Ascending aorta (tissue), 2 donors: ENCODE measurements around the gene KRT38. TPM values are rescaled to one million over a fixed set of nuclear protein-coding genes. Genes with fewer than 3 reads are reported as not detected.

ENCODE experiments used
- DNase-seq, 2 donors: peaks; one replicate each; pipeline ENCODE4 v3.0.0-alpha.2; 2019; ENCODE audit warnings: low spot score in 2 of 2
- H3K27ac ChIP-seq, 2 donors: fragments of 200-600 bp; sonication (generic); one replicate each; pipeline ENCODE4 v1.5.1; 2016 to 2017; ENCODE audit warnings: mild to moderate bottlenecking in 1 of 2
- H3K27me3 ChIP-seq: fragments of 200-600 bp; sonication (generic); one replicate; pipeline ENCODE4 v1.5.1; 2017
- H3K36me3 ChIP-seq, 2 donors: fragments of 200-600 bp; sonication (generic); one replicate each; pipeline ENCODE4 v1.5.1; 2016
- H3K4me1 ChIP-seq, 2 donors: fragments of 200-600 bp; sonication (generic); one replicate each; pipeline ENCODE4 v1.5.1; 2016 to 2017; ENCODE audit warnings: mild to moderate bottlenecking in 1 of 2
- H3K4me3 ChIP-seq, 2 donors: fragments of 200-600 bp; sonication (generic); one replicate each; pipeline ENCODE4 v1.5.1; 2016 to 2017; ENCODE audit warnings: mild to moderate bottlenecking in 1 of 2
- H3K9me3 ChIP-seq, 2 donors: fragments of 200-600 bp; sonication (generic); one replicate each; pipeline ENCODE4 v1.5.1; 2016
- intact Hi-C: fragments of 100-400 bp; cut with DNase I; formaldehyde crosslinking; loops from one replicate; pipeline ENCODE4 v1.15.1; 2023
- total RNA-seq: library from RNA; depleted of rRNA; stranded (reverse); fragments of >200 nt; gene quantifications from one replicate; pipeline ENCODE4 v1.1.0, GENCODE V29; 2016
- TF ChIP-seq, protein P1 (sequence below), 3 experiments: fragments of 200-600 bp in 2 of 3; fragments of 450-650 bp in 1 of 3; sonication (generic) in 2 of 3; IDR thresholded peaks; one replicate each; pipeline ENCODE4 v1.5.1; 2016 to 2019; ENCODE audit warnings: antibody characterized with exemption in 3 of 3, mild to moderate bottlenecking in 1 of 3, moderate library complexity in 1 of 3

Gene KRT38
- total RNA-seq, 1 donor from 2014 or later, result not detected

GRCh38 chr17:41449008-41449407 lies 8.2 kb upstream of the KRT38 start:
- no peaks in the 10 kb centered on the region for H3K9me3 ChIP-seq
- no peaks in the 10 kb centered on the region for H3K27me3 ChIP-seq
- intact Hi-C loops, result no loop called here
- TF ChIP-seq, protein P1, sequence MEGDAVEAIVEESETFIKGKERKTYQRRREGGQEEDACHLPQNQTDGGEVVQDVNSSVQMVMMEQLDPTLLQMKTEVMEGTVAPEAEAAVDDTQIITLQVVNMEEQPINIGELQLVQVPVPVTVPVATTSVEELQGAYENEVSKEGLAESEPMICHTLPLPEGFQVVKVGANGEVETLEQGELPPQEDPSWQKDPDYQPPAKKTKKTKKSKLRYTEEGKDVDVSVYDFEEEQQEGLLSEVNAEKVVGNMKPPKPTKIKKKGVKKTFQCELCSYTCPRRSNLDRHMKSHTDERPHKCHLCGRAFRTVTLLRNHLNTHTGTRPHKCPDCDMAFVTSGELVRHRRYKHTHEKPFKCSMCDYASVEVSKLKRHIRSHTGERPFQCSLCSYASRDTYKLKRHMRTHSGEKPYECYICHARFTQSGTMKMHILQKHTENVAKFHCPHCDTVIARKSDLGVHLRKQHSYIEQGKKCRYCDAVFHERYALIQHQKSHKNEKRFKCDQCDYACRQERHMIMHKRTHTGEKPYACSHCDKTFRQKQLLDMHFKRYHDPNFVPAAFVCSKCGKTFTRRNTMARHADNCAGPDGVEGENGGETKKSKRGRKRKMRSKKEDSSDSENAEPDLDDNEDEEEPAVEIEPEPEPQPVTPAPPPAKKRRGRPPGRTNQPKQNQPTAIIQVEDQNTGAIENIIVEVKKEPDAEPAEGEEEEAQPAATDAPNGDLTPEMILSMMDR (IDR thresholded peaks at IDR 0.05), result no peak
- H3K4me1 ChIP-seq, result no peaks in the 10 kb centered on the region
- no peaks in the 10 kb centered on the region for H3K36me3 ChIP-seq
- no peak for DNase-seq
- no peak overlapping the region for H3K4me3 ChIP-seq
- H3K27ac ChIP-seq, result no peak overlapping the region

GRCh38 chr17:41448506-41448905 lies 7.7 kb upstream of the KRT38 start:
- H3K4me1 ChIP-seq, result no peaks in the 10 kb centered on the region
- TF ChIP-seq, protein P1 (IDR thresholded peaks at IDR 0.05), result no peak
- no peak overlapping the region for H3K4me3 ChIP-seq
- H3K27ac ChIP-seq, result no peak overlapping the region
- intact Hi-C loops, result no loop called here
- no peak for DNase-seq
- no peaks in the 10 kb centered on the region for H3K27me3 ChIP-seq
- no peaks in the 10 kb centered on the region for H3K9me3 ChIP-seq
- no peaks in the 10 kb centered on the region for H3K36me3 ChIP-seq

GRCh38 chr17:41446806-41447205 lies 6.0 kb upstream of the KRT38 start:
- no peak overlapping the region for H3K4me3 ChIP-seq
- H3K4me1 ChIP-seq, result no peaks in the 10 kb centered on the region
- no peaks in the 10 kb centered on the region for H3K9me3 ChIP-seq
- DNase-seq, result no peak
- intact Hi-C loops, result no loop called here
- no peak overlapping the region for H3K27ac ChIP-seq
- TF ChIP-seq, protein P1 (IDR thresholded peaks at IDR 0.05), result no peak
- no peaks in the 10 kb centered on the region for H3K36me3 ChIP-seq
- H3K27me3 ChIP-seq, result no peaks in the 10 kb centered on the region

DNA sequence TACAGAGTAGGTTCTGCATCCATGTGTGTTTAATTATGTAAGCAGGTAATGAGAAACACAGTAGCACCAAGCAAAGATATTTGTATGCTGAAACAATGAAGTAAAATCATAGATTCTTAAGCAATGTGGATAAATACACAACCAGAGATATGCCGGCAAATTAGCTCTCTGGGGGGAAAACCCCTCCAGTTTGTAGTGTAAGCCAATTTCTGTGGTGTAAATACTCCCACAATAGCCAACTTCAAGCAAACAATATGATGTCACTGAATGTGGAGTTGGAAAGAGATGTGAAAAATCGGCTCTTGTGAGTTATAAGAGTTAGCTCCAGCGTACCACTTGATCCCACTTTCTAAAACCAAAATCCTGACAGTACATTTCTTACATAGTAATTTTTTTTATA lies 3.9 kb upstream of the KRT38 start:
- no peak overlapping the region for H3K4me3 ChIP-seq
- intact Hi-C loops, result no loop called here
- TF ChIP-seq, protein P1 (IDR thresholded peaks at IDR 0.05), result no peak
- H3K27ac ChIP-seq, result no peak overlapping the region
- no peaks in the 10 kb centered on the region for H3K36me3 ChIP-seq
- DNase-seq, result no peak
- no peaks in the 10 kb centered on the region for H3K4me1 ChIP-seq
- H3K27me3 ChIP-seq, result no peaks in the 10 kb centered on the region
- no peaks in the 10 kb centered on the region for H3K9me3 ChIP-seq

DNA sequence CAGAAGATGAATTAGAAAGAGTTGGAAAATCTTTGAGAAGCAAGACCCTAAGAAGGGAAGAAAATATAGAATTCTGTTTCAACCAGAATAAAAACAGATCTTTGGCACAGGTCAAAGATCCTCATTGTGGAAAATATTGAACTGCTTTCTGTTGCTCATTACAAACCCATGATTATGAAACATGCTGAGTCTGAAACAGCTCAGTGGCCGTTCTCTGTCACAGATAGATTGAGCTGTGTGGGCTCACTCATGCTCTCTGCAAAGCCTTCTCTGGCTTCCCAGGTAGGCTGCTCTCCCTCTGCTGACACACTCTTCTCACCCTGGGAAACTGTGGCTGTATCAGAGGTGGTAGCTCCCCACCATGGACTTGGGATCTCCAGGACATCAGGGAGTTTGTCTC lies 3.4 kb upstream of the KRT38 start:
- Histone ChIP-seq H3K4me1 (no peaks in the 10 kb centered on the region), H3K4me3 (no peak overlapping the region), H3K9me3 (no peaks in the 10 kb centered on the region), H3K27me3 (no peaks in the 10 kb centered on the region), H3K27ac (no peak overlapping the region), H3K36me3 (no peaks in the 10 kb centered on the region)
- intact Hi-C loops, result no loop called here
- TF ChIP-seq, protein P1 (IDR thresholded peaks at IDR 0.05), result no peak
- no peak for DNase-seq

DNA sequence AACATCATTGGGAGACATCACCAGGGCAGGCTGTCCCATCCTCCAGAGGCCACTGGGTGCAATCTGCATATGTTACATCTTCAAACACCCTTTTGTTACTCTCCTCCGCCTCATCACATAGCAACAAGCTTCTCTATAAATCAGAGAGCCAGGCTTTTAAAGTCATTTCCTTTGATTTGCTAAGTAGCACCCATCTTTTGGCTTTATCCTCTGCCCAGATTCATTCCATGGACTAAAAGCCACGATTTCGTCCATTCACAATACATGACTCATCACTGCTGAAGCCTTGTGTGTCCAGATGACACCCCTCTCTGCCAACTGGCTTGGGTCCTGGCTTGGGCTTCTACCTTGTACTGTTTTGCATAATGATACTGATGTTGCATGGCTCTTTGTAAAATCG lies 2.0 kb upstream of the KRT38 start:
- no peak overlapping the region for H3K27ac ChIP-seq
- TF ChIP-seq, protein P1 (IDR thresholded peaks at IDR 0.05), result no peak
- H3K9me3 ChIP-seq, result no peaks in the 10 kb centered on the region
- no peak overlapping the region for H3K4me3 ChIP-seq
- H3K36me3 ChIP-seq, result no peaks in the 10 kb centered on the region
- no peak for DNase-seq
- H3K27me3 ChIP-seq, result no peaks in the 10 kb centered on the region
- H3K4me1 ChIP-seq, result no peaks in the 10 kb centered on the region
- intact Hi-C loops, result no loop called here
